HFFc6 (cell line): ENCODE measurements around the gene SCGB3A2. TPM values are rescaled to one million over a fixed set of nuclear protein-coding genes. Genes with fewer than 3 reads are reported as not detected.

Source experiments
- DNase-seq: peaks from one replicate; pipeline ENCODE4 v3.0.0-alpha.2; 2018
- H3K27ac Mint-ChIP-seq: 2 replicates; pipeline ENCODE4 v1.8.0; 2020; ENCODE audit warnings: mild to moderate bottlenecking, mixed read lengths
- H3K27me3 Mint-ChIP-seq: 2 replicates; pipeline ENCODE4 v1.8.0; 2021; ENCODE audit warnings: mild to moderate bottlenecking, moderate library complexity, mixed read lengths; ENCODE audit not compliant: insufficient read depth
- H3K36me3 Mint-ChIP-seq: 2 replicates; pipeline ENCODE4 v1.8.0; 2021; ENCODE audit warnings: low read depth, mixed read lengths
- H3K4me1 Mint-ChIP-seq: 2 replicates; pipeline ENCODE4 v1.8.0; 2020; ENCODE audit warnings: low read depth, mixed read lengths
- H3K4me3 Mint-ChIP-seq: 2 replicates; pipeline ENCODE4 v1.8.0; 2020; ENCODE audit warnings: mild to moderate bottlenecking, moderate library complexity, mixed read lengths
- H3K9me3 Mint-ChIP-seq: 2 replicates; pipeline ENCODE4 v1.8.0; 2020; ENCODE audit warnings: mild to moderate bottlenecking, mixed read lengths
- total RNA-seq, 6 experiments: library from RNA; stranded (reverse); fragmentation: NEBNext Ultra II Directional; extraction: Animal tissue kit (Norgen Biotek cat#: 25700); gene quantifications; 2 replicates in 1 of 6; 3 replicates in 5 of 6; pipeline ENCODE4 v1.2.3, GENCODE V29; 2021
- TF ChIP-seq, protein P1 (sequence below): fragments of 200-600 bp; sonication (generic); IDR thresholded peaks from 2 replicates; pipeline ENCODE4 v1.5.0; 2021; ENCODE audit warnings: antibody characterized with exemption, mild to moderate bottlenecking

The SCGB3A2 gene
- total RNA-seq, 6 experiments from 2014 or later = not detected

DNA sequence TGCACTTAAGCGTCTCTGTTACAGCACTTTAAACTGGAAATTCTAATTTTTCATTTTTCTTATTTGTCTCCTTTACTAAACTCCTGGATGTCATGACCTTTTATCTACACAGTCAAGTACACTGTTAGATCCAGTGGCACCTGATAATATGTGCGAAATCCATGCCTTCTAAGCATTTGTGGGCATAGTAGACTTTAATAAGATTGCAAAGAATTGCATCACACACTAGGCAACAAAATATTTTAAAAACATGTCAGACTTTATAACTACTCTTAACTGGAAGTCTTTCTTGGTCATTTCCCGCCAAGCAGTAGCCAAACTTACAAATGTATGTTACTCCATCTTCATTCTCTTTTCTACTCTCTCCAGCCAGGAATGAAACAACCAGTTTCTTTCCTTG is 42.1 kb upstream of the SCGB3A2 start:
- TF ChIP-seq, protein P1, sequence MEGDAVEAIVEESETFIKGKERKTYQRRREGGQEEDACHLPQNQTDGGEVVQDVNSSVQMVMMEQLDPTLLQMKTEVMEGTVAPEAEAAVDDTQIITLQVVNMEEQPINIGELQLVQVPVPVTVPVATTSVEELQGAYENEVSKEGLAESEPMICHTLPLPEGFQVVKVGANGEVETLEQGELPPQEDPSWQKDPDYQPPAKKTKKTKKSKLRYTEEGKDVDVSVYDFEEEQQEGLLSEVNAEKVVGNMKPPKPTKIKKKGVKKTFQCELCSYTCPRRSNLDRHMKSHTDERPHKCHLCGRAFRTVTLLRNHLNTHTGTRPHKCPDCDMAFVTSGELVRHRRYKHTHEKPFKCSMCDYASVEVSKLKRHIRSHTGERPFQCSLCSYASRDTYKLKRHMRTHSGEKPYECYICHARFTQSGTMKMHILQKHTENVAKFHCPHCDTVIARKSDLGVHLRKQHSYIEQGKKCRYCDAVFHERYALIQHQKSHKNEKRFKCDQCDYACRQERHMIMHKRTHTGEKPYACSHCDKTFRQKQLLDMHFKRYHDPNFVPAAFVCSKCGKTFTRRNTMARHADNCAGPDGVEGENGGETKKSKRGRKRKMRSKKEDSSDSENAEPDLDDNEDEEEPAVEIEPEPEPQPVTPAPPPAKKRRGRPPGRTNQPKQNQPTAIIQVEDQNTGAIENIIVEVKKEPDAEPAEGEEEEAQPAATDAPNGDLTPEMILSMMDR = no peak
- no peaks in the 10 kb centered on the region for H3K36me3 Mint-ChIP-seq
- no peak overlapping the region for H3K4me3 Mint-ChIP-seq
- no peaks in the 10 kb centered on the region for H3K9me3 Mint-ChIP-seq
- H3K27me3 Mint-ChIP-seq = no peaks in the 10 kb centered on the region
- no peak overlapping the region for H3K27ac Mint-ChIP-seq
- no peaks in the 10 kb centered on the region for H3K4me1 Mint-ChIP-seq
- no peak for DNase-seq

- DNase-seq = no peak
- Mint-ChIP-seq H3K27me3 (peaks cover 2% of the 10 kb centered on the region; the same call in 1 of the 2 replicates), H3K27ac (no peak overlapping the region), H3K36me3 (no peaks in the 10 kb centered on the region), H3K9me3 (no peaks in the 10 kb centered on the region; the same call in 1 of the 2 replicates), H3K4me3 (no peak overlapping the region), H3K4me1 (no peaks in the 10 kb centered on the region)
- TF ChIP-seq, protein P1 = no peak
Measured at GRCh38 chr5:147842869-147843268, 35.6 kb upstream of the SCGB3A2 start.

- no peaks in the 10 kb centered on the region for H3K36me3 Mint-ChIP-seq
- H3K27me3 Mint-ChIP-seq = peaks cover 2% of the 10 kb centered on the region; the same call in 1 of the 2 replicates
- no peak overlapping the region for H3K4me3 Mint-ChIP-seq
- no peaks in the 10 kb centered on the region; the same call in 1 of the 2 replicates for H3K9me3 Mint-ChIP-seq
- TF ChIP-seq, protein P1 = no peak
- H3K4me1 Mint-ChIP-seq = no peaks in the 10 kb centered on the region
- no peak overlapping the region for H3K27ac Mint-ChIP-seq
- DNase-seq = no peak
Measured at GRCh38 chr5:147844846-147845245, 33.7 kb upstream of the SCGB3A2 start.

- no peak overlapping the region for H3K4me3 Mint-ChIP-seq
- H3K9me3 Mint-ChIP-seq = no peaks in the 10 kb centered on the region; the same call in 1 of the 2 replicates
- DNase-seq = no peak
- TF ChIP-seq, protein P1 = no peak
- no peaks in the 10 kb centered on the region for H3K36me3 Mint-ChIP-seq
- no peak overlapping the region for H3K27ac Mint-ChIP-seq
- peaks cover 2% of the 10 kb centered on the region; the same call in 1 of the 2 replicates for H3K27me3 Mint-ChIP-seq
- no peaks in the 10 kb centered on the region for H3K4me1 Mint-ChIP-seq
Measured at GRCh38 chr5:147845618-147846017, 32.9 kb upstream of the SCGB3A2 start.

- H3K4me3 Mint-ChIP-seq = no peak overlapping the region
- peaks cover 2% of the 10 kb centered on the region; the same call in 1 of the 2 replicates for H3K27me3 Mint-ChIP-seq
- DNase-seq = no peak
- H3K4me1 Mint-ChIP-seq = no peaks in the 10 kb centered on the region
- no peaks in the 10 kb centered on the region; the same call in 1 of the 2 replicates for H3K9me3 Mint-ChIP-seq
- no peak overlapping the region for H3K27ac Mint-ChIP-seq
- TF ChIP-seq, protein P1 = no peak
- no peaks in the 10 kb centered on the region for H3K36me3 Mint-ChIP-seq
Measured at GRCh38 chr5:147849226-147849625, 29.3 kb upstream of the SCGB3A2 start.

- no peak for DNase-seq
- Mint-ChIP-seq H3K27me3 (peaks cover 2% of the 10 kb centered on the region; the same call in 1 of the 2 replicates), H3K27ac (no peak overlapping the region), H3K9me3 (no peaks in the 10 kb centered on the region), H3K4me3 (no peak overlapping the region), H3K36me3 (no peaks in the 10 kb centered on the region), H3K4me1 (no peaks in the 10 kb centered on the region)
- TF ChIP-seq, protein P1 = no peak
Measured at GRCh38 chr5:147851578-147851977, 26.9 kb upstream of the SCGB3A2 start.
